Gastroesophageal sphincter (tissue), 3 donors: Measurements from ENCODE around the gene INHA.

Experiments used
- EP300 ChIP-seq: sonication (generic); formaldehyde crosslinking; IDR thresholded peaks from one replicate; pipeline ENCODE4 v1.6.1; 2017; ENCODE audit warnings: antibody characterized with exemption, mild to moderate bottlenecking
- POLR2AphosphoS5 ChIP-seq: sonication (generic); formaldehyde crosslinking; IDR thresholded peaks from one replicate; pipeline ENCODE4 v1.6.1; 2017; ENCODE audit warnings: antibody characterized with exemption
- TF ChIP-seq, protein P1 (sequence below), 4 experiments: fragments of 200-600 bp in 2 of 4; fragments of 450-650 bp in 2 of 4; sonication (generic) in 1 of 4; IDR thresholded peaks; one replicate each; pipeline ENCODE4 v1.5.1; 2017 to 2019; ENCODE audit warnings: antibody characterized with exemption in 4 of 4, mild to moderate bottlenecking in 2 of 4, moderate library complexity in 2 of 4

DNA sequence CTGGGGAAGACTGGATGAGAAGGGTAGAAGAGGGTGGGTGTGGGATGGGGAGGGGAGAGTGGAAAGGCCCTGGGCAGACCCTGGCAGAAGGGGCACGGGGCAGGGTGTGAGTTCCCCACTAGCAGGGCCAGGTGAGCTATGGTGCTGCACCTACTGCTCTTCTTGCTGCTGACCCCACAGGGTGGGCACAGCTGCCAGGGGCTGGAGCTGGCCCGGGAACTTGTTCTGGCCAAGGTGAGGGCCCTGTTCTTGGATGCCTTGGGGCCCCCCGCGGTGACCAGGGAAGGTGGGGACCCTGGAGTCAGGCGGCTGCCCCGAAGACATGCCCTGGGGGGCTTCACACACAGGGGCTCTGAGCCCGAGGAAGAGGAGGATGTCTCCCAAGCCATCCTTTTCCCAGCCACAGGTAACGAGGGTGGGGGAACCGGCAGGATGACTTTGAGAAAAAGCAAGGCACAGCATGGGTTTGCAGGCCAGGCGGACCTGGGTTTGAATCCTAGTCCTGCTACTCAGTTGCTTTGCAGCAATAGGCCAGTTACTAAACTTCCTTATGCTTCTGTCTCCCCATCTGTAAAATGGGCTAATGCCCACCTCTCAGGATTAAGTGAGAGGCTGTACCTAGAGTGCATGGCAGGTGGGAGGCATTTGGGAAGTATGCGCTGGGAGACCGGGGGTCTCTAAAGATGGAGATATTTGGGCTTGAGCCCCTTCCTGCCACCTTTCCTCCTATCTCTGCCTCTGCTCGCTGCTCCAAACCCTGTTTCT, at the start of gene INHA:
- TF ChIP-seq, protein P1, sequence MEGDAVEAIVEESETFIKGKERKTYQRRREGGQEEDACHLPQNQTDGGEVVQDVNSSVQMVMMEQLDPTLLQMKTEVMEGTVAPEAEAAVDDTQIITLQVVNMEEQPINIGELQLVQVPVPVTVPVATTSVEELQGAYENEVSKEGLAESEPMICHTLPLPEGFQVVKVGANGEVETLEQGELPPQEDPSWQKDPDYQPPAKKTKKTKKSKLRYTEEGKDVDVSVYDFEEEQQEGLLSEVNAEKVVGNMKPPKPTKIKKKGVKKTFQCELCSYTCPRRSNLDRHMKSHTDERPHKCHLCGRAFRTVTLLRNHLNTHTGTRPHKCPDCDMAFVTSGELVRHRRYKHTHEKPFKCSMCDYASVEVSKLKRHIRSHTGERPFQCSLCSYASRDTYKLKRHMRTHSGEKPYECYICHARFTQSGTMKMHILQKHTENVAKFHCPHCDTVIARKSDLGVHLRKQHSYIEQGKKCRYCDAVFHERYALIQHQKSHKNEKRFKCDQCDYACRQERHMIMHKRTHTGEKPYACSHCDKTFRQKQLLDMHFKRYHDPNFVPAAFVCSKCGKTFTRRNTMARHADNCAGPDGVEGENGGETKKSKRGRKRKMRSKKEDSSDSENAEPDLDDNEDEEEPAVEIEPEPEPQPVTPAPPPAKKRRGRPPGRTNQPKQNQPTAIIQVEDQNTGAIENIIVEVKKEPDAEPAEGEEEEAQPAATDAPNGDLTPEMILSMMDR (IDR thresholded peaks at IDR 0.05): no peak
- TF ChIP-seq EP300 (no peak), POLR2AphosphoS5 (no peak)
